Upper lobe of left lung (tissue), 6 donors: ENCODE data around the gene CAMK1D. TPM values are rescaled to one million over a fixed set of nuclear protein-coding genes. Genes with fewer than 3 reads are reported as not detected.
A peak's percentile ranks its signal among the peaks of the same experiment; 100 is the strongest.

Source experiments
- ATAC-seq, 2 donors: fragments of 200-7000 bp; cut with Tn5 transposase; one replicate each; pipeline ENCODE4 v1.9.1; 2022; ENCODE audit warnings: mild to moderate bottlenecking in 2 of 2, moderate library complexity in 2 of 2; ENCODE audit not compliant: low FRiP score in 2 of 2
- DNase-seq, 2 donors: peaks; one replicate each; pipeline ENCODE4 v3.0.0-alpha.2; 2019 to 2020
- H3K27ac ChIP-seq, 4 donors: fragments of 200-600 bp; sonication (generic); one replicate each; pipeline ENCODE4 v1.5.1; 2016 to 2019
- H3K27me3 ChIP-seq, 4 donors: fragments of 200-600 bp; sonication (generic); one replicate each; pipeline ENCODE4 v1.5.1; 2017 to 2019
- H3K36me3 ChIP-seq, 4 donors: fragments of 200-600 bp; sonication (generic); one replicate each; pipeline ENCODE4 v1.5.1; 2016 to 2019
- H3K4me1 ChIP-seq, 4 donors: fragments of 200-600 bp; sonication (generic); one replicate each; pipeline ENCODE4 v1.5.1; 2018 to 2019
- H3K4me3 ChIP-seq, 4 donors: fragments of 200-600 bp; sonication (generic); one replicate each; pipeline ENCODE4 v1.5.1; 2017 to 2019; ENCODE audit warnings: mild to moderate bottlenecking in 2 of 4, moderate library complexity in 1 of 4
- H3K9me3 ChIP-seq, 4 donors: fragments of 200-600 bp; sonication (generic); one replicate each; pipeline ENCODE4 v1.5.1; 2018 to 2019
- EP300 ChIP-seq, 4 donors: sonication (generic); formaldehyde crosslinking; IDR thresholded peaks; one replicate each; pipeline ENCODE4 v1.5.1; 2017; ENCODE audit warnings: antibody characterized with exemption in 4 of 4, control low read depth in 2 of 4
- POLR2A ChIP-seq, 4 donors: fragments of 450-650 bp; IDR thresholded peaks; one replicate each; pipeline ENCODE4 v1.5.1; 2016 to 2017; ENCODE audit warnings: antibody characterized with exemption in 4 of 4, mild to moderate bottlenecking in 2 of 4
- POLR2AphosphoS5 ChIP-seq, 2 donors: sonication (generic); formaldehyde crosslinking; IDR thresholded peaks; one replicate each; pipeline ENCODE4 v1.5.1; 2017; ENCODE audit warnings: antibody characterized with exemption in 2 of 2
- WGBS, 2 donors: methylation state at CpG; one replicate each; pipeline ENCODE4 v1.1.5; 2017 to 2018; 5-methylcytosine and 5-hydroxymethylcytosine counted together
- total RNA-seq, 6 donors: library from RNA; depleted of rRNA in 4 of 6; stranded (reverse); fragments of >200 nt in 4 of 6; gene quantifications; one replicate each; pipeline versions ENCODE4 v1.1.0 to v1.2.1, GENCODE V29; 2016 to 2021
- TF ChIP-seq, protein P1 (sequence below), 6 experiments: fragments of 450-650 bp in 4 of 6; fragments of 200-600 bp in 2 of 6; sonication (generic) in 2 of 6; IDR thresholded peaks; one replicate each; pipeline ENCODE4 v1.5.1; 2016 to 2019; ENCODE audit warnings: antibody characterized with exemption in 6 of 6
- donor health status: DM: no; HTN: no; CAD: no; lungs with moderate emphysema.
- donor health status: DM: no; HTN: yes; CAD: no; lungs with severe emphysema.

The CAMK1D gene
- total RNA-seq, 6 donors from 2014 or later = 6.2 to 29.2 (median 19.0) TPM

DNA sequence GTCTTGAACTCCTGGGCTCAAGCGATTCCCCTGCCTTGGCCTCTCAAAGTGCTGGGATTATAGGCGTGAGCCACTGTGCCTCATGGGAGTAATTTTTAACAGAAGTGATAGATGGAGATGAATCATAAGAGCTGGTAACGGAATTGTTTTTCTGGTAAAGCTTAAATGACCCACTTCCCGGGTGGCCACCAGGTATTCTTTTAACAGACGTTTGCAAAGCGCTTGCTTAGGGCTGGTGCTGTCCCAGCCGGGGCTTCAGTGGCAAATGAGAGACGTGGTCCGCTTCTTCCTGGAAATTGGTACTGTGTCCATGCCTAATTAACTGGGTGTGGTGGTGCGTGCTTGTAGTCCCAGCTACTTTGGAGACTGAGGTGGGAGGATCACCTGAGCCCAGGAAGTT is 23.5 kb downstream of the CAMK1D start:
- no peak for DNase-seq
- ATAC-seq = no peak
- Histone ChIP-seq H3K27me3 (no peaks in the 10 kb centered on the region), H3K27ac (no peak overlapping the region), H3K4me3 (no peak overlapping the region), H3K36me3 (no peaks in the 10 kb centered on the region), H3K4me1 (no peaks in the 10 kb centered on the region), H3K9me3 (no peaks in the 10 kb centered on the region)
- TF ChIP-seq POLR2A (IDR thresholded peaks at IDR 0.05) (no peak), EP300 (IDR thresholded peaks at IDR 0.05) (no peak), POLR2AphosphoS5 (IDR thresholded peaks at IDR 0.05) (no peak)
- TF ChIP-seq, protein P1, sequence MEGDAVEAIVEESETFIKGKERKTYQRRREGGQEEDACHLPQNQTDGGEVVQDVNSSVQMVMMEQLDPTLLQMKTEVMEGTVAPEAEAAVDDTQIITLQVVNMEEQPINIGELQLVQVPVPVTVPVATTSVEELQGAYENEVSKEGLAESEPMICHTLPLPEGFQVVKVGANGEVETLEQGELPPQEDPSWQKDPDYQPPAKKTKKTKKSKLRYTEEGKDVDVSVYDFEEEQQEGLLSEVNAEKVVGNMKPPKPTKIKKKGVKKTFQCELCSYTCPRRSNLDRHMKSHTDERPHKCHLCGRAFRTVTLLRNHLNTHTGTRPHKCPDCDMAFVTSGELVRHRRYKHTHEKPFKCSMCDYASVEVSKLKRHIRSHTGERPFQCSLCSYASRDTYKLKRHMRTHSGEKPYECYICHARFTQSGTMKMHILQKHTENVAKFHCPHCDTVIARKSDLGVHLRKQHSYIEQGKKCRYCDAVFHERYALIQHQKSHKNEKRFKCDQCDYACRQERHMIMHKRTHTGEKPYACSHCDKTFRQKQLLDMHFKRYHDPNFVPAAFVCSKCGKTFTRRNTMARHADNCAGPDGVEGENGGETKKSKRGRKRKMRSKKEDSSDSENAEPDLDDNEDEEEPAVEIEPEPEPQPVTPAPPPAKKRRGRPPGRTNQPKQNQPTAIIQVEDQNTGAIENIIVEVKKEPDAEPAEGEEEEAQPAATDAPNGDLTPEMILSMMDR (IDR thresholded peaks at IDR 0.05) = no peak
- WGBS, 2 donors = 93 to 94% methylated on average over 10 of the region's 10 CpGs

DNA sequence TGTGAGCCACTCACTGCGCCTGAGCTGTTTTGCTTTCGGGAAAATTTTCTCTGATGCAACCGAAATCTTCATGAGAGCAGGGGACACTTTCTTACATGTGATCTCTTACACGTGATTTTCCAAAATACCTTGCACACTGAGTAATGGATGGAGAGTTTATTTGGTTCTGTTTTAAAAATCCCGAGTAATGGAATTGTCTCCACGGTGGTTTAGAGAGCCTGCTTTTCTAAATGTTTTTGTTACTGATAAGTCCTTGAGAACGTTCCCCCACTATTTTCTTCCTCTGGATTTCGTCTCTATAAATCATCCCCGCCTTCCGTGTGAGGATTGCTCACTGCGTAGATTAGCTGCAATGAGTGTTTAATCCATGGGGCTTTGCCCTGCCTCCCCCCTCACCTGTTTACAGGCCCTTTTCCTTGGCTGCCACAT is 25.7 kb downstream of the CAMK1D start:
- 70 to 77% methylated on average over 11 of the region's 11 CpGs for WGBS, 2 donors
- Histone ChIP-seq H3K27ac (no peak overlapping the region), H3K4me3 (no peak overlapping the region), H3K9me3 (no peaks in the 10 kb centered on the region), H3K36me3 (no peaks in the 10 kb centered on the region), H3K4me1 (no peaks in the 10 kb centered on the region), H3K27me3 (no peaks in the 10 kb centered on the region)
- no peak for ATAC-seq
- DNase-seq = no peak
- TF ChIP-seq, protein P1 (IDR thresholded peaks at IDR 0.05) = no peak
- TF ChIP-seq POLR2AphosphoS5 (IDR thresholded peaks at IDR 0.05) = no peak
- no peak for TF ChIP-seq POLR2A (IDR thresholded peaks at IDR 0.05)
- no peak for TF ChIP-seq EP300 (IDR thresholded peaks at IDR 0.05)

DNA sequence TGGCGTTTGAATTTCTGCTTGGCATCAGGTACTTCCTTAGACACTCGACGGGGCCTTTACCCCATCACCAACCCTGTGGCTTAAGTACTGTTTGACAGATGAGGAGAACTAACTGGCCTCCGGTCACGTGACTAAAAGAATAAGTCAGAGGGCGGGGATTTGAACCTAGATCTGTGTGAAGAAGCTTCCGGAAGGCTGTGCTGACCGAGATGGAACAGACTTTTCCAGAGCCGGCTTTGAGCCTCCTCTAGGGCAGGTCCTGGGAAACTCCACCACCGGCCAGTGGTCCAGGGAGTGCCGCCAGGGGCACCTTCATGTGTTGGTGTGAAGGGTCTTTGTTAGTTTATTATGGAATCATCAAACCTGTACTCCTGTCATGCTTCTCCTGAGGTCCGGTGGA is 26.9 kb downstream of the CAMK1D start:
- DNase-seq = no peak
- Histone ChIP-seq H3K4me3 (no peak overlapping the region), H3K27me3 (no peaks in the 10 kb centered on the region), H3K4me1 (no peaks in the 10 kb centered on the region), H3K27ac (no peak overlapping the region), H3K36me3 (no peaks in the 10 kb centered on the region), H3K9me3 (no peaks in the 10 kb centered on the region)
- ATAC-seq = no peak
- WGBS, 2 donors = 88 to 93% methylated on average over 12 of the region's 12 CpGs
- TF ChIP-seq POLR2AphosphoS5 (IDR thresholded peaks at IDR 0.05) (no peak), EP300 (IDR thresholded peaks at IDR 0.05) (no peak), POLR2A (IDR thresholded peaks at IDR 0.05) (no peak)
- TF ChIP-seq, protein P1 (IDR thresholded peaks at IDR 0.05) = no peak

DNA sequence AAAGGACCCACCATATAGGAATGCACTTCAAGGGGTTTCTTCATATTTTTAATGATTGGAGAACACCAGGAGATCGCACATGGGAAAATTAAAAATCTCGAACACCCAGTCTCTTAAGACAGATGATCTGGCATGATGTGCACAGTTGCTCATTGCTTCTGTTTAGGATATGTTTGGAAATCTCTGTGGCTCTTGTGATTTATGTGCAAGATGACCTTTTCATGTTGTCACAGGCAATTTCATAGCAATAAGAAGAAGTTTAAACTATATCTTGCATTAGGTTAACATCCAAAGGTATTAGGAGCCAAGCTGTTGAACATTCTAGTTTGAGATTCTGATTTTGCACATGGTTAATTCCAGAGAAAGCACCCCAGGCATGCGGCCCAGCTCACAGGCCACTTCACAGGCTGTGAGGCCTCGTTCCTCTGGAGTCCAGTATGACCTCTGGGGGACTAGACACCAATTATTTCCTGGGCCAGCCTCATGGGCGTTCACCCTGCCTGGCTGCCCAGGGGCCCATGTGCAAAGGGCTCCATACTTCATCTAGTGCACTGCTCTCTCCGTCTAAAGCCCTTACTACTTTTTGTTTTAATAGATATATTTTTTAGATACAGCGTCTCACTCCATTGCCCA is 28.4 kb downstream of the CAMK1D start:
- DNase-seq = no peak
- WGBS, 2 donors = 85 to 88% methylated on average over 5 to 7 of the region's 7 CpGs
- Histone ChIP-seq H3K4me3 (no peak overlapping the region), H3K4me1 (no peaks in the 10 kb centered on the region), H3K27ac (no peak overlapping the region), H3K9me3 (no peaks in the 10 kb centered on the region), H3K36me3 (no peaks in the 10 kb centered on the region), H3K27me3 (no peaks in the 10 kb centered on the region)
- ATAC-seq = peak in 1 of 2 donors; percentile 16
- TF ChIP-seq POLR2AphosphoS5 (IDR thresholded peaks at IDR 0.05) = no peak
- TF ChIP-seq, protein P1 (IDR thresholded peaks at IDR 0.05) = no peak
- no peak for TF ChIP-seq POLR2A (IDR thresholded peaks at IDR 0.05)
- TF ChIP-seq EP300 (IDR thresholded peaks at IDR 0.05) = no peak

DNA sequence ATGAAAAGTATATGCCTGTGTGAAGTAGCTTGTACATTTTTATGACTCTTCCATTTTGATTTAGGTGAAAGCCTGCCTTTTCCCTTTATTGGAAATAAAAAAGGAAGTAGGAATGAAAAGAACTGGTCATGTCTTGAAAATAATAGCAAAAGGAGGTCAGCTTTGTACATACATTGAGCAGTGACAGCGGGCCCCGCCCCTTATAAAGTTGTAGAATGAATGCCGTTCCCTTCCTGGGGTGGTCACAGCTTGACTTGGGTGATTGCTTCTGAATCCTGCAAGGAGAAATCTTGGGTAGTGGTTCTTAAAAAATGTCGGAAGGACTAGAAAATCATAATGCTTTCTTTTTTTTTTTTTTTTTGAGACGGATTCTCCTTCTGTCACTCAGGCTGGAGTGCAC is 31.7 kb downstream of the CAMK1D start:
- Histone ChIP-seq H3K27ac (no peak overlapping the region), H3K4me1 (no peaks in the 10 kb centered on the region), H3K36me3 (no peaks in the 10 kb centered on the region), H3K27me3 (no peaks in the 10 kb centered on the region), H3K4me3 (no peak overlapping the region), H3K9me3 (no peaks in the 10 kb centered on the region)
- TF ChIP-seq POLR2AphosphoS5 (IDR thresholded peaks at IDR 0.05) (no peak), EP300 (IDR thresholded peaks at IDR 0.05) (no peak), POLR2A (IDR thresholded peaks at IDR 0.05) (no peak)
- TF ChIP-seq, protein P1 (IDR thresholded peaks at IDR 0.05) = no peak
- 91% methylated on average over 5 of the region's 5 CpGs for WGBS, 2 donors
- no peak for DNase-seq
- no peak for ATAC-seq
